Tibial nerve (tissue), 4 donors: ENCODE data around the gene LMF1. TPM values are rescaled to one million over a fixed set of nuclear protein-coding genes. Genes with fewer than 3 reads are reported as not detected.
A peak's percentile ranks its signal among the peaks of the same experiment; 100 is the strongest.

Source experiments
- DNase-seq, 2 donors: peaks; one replicate each; pipeline ENCODE4 v3.0.0-alpha.2; 2019; ENCODE audit warnings: low spot score in 2 of 2
- H3K27ac ChIP-seq, 4 donors: fragments of 200-600 bp; sonication (generic) in 3 of 4; one replicate each; pipeline ENCODE4 v1.5.1; 2017 to 2019; ENCODE audit warnings: mild to moderate bottlenecking in 1 of 4
- H3K27me3 ChIP-seq, 2 donors: fragments of 200-600 bp; sonication (generic) in 1 of 2; one replicate each; pipeline versions ENCODE4 v1.5.1 to v1.6.0; 2017 to 2019
- H3K36me3 ChIP-seq, 3 donors: fragments of 200-600 bp; sonication (generic); one replicate each; pipeline ENCODE4 v1.5.1; 2018 to 2019
- H3K4me1 ChIP-seq, 4 donors: fragments of 200-600 bp; sonication (generic) in 3 of 4; one replicate each; pipeline ENCODE4 v1.5.1; 2017 to 2019
- H3K4me3 ChIP-seq, 4 donors: fragments of 200-600 bp; sonication (generic) in 3 of 4; one replicate each; pipeline ENCODE4 v1.5.1; 2017 to 2019; ENCODE audit warnings: mild to moderate bottlenecking in 1 of 4, moderate library complexity in 1 of 4
- H3K9me3 ChIP-seq, 4 donors: fragments of 200-600 bp; sonication (generic) in 3 of 4; one replicate each; pipeline ENCODE4 v1.5.1; 2017 to 2019
- EP300 ChIP-seq, 2 donors: sonication (generic); formaldehyde crosslinking; IDR thresholded peaks; one replicate each; pipeline ENCODE4 v1.6.1; 2017; ENCODE audit warnings: antibody characterized with exemption in 2 of 2, mild to moderate bottlenecking in 1 of 2
- POLR2A ChIP-seq, 2 donors: fragments of 450-650 bp; IDR thresholded peaks; one replicate each; pipeline ENCODE4 v1.6.1; 2017; ENCODE audit warnings: antibody characterized with exemption in 2 of 2, mild to moderate bottlenecking in 2 of 2, moderate library complexity in 2 of 2
- WGBS, 2 donors: methylation state at CpG; one replicate each; pipeline ENCODE4 v1.1.5; 2018; 5-methylcytosine and 5-hydroxymethylcytosine counted together
- total RNA-seq, 4 donors: library from RNA; depleted of rRNA; stranded (reverse); fragments of >200 nt; gene quantifications; one replicate each; pipeline ENCODE4 v1.1.0, GENCODE V29; 2016
- TF ChIP-seq, protein P1 (sequence below), 5 experiments: fragments of 200-600 bp in 3 of 5; fragments of 450-650 bp in 2 of 5; sonication (generic) in 3 of 5; IDR thresholded peaks; one replicate each; pipeline ENCODE4 v1.5.1; 2016 to 2019; ENCODE audit warnings: antibody characterized with exemption in 5 of 5, mild to moderate bottlenecking in 3 of 5, moderate library complexity in 2 of 5

LMF1 gene
- total RNA-seq, 4 donors from 2014 or later: 24.5 to 58.5 (median 31.8) TPM

DNA sequence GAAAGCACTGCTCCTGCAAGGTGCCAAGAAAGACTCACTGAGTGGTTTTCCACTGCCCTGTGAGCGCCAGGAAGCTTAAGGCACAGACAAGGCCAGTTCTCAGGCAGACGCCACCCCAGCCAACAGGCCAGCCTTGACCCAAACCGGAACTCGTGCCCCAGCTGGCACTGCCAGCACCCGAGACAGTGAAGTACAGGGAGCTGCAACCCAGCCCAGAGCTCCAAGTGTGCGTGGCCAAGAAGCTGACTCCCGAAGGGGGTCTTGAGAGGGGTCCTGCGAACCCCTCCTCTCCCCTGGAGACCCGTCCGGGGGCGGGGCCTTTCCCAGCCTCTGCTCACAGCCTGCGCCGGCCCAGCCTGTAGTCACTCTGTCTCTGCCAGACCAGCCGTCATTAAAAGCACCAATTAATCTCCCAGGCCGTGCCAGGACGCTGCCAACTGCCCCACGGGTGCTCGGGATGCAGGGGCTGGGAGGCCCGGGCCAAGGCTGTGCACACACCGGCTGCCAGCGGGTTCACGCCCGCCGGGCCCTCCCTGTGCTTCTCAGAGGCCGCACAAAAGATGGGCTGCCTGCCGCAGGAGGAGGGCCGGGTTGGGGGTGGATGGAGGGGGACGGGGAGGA is 6.4 kb upstream of the LMF1 start:
- peaks cover 0 to 21% of the 10 kb centered on the region in 2 donors for H3K27me3 ChIP-seq
- H3K4me3 ChIP-seq: no peak overlapping the region
- H3K36me3 ChIP-seq: no peaks in the 10 kb centered on the region
- no peaks in the 10 kb centered on the region for H3K9me3 ChIP-seq
- H3K4me1 ChIP-seq: peaks cover 0 to 98% (median 44%) of the 10 kb centered on the region in 4 donors
- H3K27ac ChIP-seq: peak overlapping the region in 3 of 4 donors; percentile 53 to 84 (median 80)
- 22 to 37% methylated on average over 14 to 21 of the region's 28 CpGs for WGBS, 2 donors
- no peak for DNase-seq
- TF ChIP-seq EP300 (IDR thresholded peaks at IDR 0.05): no peak
- TF ChIP-seq POLR2A (IDR thresholded peaks at IDR 0.05): no peak
- TF ChIP-seq, protein P1, sequence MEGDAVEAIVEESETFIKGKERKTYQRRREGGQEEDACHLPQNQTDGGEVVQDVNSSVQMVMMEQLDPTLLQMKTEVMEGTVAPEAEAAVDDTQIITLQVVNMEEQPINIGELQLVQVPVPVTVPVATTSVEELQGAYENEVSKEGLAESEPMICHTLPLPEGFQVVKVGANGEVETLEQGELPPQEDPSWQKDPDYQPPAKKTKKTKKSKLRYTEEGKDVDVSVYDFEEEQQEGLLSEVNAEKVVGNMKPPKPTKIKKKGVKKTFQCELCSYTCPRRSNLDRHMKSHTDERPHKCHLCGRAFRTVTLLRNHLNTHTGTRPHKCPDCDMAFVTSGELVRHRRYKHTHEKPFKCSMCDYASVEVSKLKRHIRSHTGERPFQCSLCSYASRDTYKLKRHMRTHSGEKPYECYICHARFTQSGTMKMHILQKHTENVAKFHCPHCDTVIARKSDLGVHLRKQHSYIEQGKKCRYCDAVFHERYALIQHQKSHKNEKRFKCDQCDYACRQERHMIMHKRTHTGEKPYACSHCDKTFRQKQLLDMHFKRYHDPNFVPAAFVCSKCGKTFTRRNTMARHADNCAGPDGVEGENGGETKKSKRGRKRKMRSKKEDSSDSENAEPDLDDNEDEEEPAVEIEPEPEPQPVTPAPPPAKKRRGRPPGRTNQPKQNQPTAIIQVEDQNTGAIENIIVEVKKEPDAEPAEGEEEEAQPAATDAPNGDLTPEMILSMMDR (IDR thresholded peaks at IDR 0.05): no peak

GRCh38 chr16:976389-976931 is 5.7 kb upstream of the LMF1 start:
- DNase-seq: no peak
- no peaks in the 10 kb centered on the region for H3K9me3 ChIP-seq
- no peaks in the 10 kb centered on the region for H3K36me3 ChIP-seq
- H3K4me1 ChIP-seq: peaks cover 0 to 98% (median 45%) of the 10 kb centered on the region in 4 donors
- peaks cover 0 to 18% of the 10 kb centered on the region in 2 donors for H3K27me3 ChIP-seq
- WGBS, 2 donors: 73% methylated on average over 13 to 20 of the region's 24 CpGs
- peak overlapping the region in 3 of 4 donors; percentile 53 to 84 (median 80) for H3K27ac ChIP-seq
- H3K4me3 ChIP-seq: no peak overlapping the region
- TF ChIP-seq, protein P1 (IDR thresholded peaks at IDR 0.05): no peak

GRCh38 chr16:975291-975690 is 4.5 kb upstream of the LMF1 start:
- H3K36me3 ChIP-seq: no peaks in the 10 kb centered on the region
- TF ChIP-seq, protein P1 (IDR thresholded peaks at IDR 0.05): no peak
- no peak for TF ChIP-seq POLR2A (IDR thresholded peaks at IDR 0.05)
- no peak for TF ChIP-seq EP300 (IDR thresholded peaks at IDR 0.05)
- no peak for DNase-seq
- H3K4me1 ChIP-seq: peaks cover 0 to 95% (median 44%) of the 10 kb centered on the region in 4 donors
- H3K4me3 ChIP-seq: no peak overlapping the region
- H3K9me3 ChIP-seq: no peaks in the 10 kb centered on the region
- WGBS, 2 donors: 88 to 91% methylated on average over 12 of the region's 12 CpGs
- H3K27ac ChIP-seq: peak overlapping the region in 3 of 4 donors; percentile 36 to 84 (median 80)
- peaks cover 0 to 15% of the 10 kb centered on the region in 2 donors for H3K27me3 ChIP-seq

DNA sequence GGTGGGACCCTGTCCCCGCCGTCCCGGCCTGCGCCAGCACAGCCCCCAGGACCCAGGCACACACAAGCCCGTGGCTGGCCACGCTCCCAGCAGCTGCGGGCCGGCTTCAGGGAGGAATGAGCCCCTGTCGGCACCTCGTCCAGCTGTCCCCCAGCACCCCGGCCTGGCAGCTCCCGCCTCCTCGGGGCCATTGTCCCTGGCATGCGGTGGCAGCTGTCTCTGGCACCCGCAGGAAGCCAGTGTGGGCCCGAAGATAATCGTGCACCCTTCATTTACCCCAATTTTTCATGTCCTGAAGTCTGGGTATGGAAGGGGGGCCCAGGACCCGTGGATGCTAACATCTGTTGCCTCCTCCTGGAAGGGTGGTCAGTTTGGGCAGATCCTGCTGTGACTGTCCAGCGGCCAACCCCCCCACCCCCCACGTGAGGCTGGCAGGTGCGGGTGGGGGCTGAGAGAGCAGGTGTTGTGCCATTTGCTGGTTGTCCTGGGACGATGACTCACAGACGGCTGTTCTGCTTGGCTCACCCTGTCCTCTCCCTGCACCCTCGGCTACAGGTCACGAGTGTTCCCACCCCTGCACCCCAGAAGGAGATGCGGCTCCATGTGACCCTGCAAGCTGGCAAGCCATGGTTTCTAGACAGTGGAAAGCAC is 4.0 kb upstream of the LMF1 start:
- TF ChIP-seq, protein P1 (IDR thresholded peaks at IDR 0.05): no peak
- TF ChIP-seq EP300 (IDR thresholded peaks at IDR 0.05) (peak in 1 of 2 donors; percentile 14), POLR2A (IDR thresholded peaks at IDR 0.05) (no peak)
- 34 to 55% methylated on average over 15 to 24 of the region's 26 CpGs for WGBS, 2 donors
- H3K4me3 ChIP-seq: no peak overlapping the region
- peak overlapping the region; percentile 34 to 84 (median 64) for H3K27ac ChIP-seq
- H3K36me3 ChIP-seq: no peaks in the 10 kb centered on the region
- H3K9me3 ChIP-seq: no peaks in the 10 kb centered on the region
- peaks cover 0 to 10% of the 10 kb centered on the region in 2 donors for H3K27me3 ChIP-seq
- DNase-seq: no peak
- peaks cover 0 to 95% (median 45%) of the 10 kb centered on the region in 4 donors for H3K4me1 ChIP-seq
